ENCODE measurements around the gene FOXK1.

DNA sequence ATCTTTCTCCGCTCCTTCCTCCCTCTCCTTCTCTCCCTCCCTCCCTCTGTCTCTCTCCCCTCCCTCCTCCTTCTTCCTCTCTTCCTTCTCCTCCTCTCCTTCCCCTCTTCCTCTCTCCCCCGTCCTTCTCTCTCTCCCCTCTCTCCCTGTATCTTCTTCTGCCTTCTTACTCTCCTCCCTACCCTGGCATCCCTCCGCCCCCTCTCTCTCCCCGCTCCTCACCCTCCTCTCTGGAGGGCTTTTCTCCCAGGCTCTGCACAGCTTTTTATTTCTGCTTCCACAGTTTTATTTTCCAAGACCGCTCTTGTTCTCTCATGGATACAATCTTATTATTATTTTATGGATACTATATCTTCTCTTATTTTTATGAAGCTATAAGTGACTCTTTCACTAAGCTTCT lies 125.9 kb downstream of the FOXK1 start:
- TF ChIP-seq, protein P1, sequence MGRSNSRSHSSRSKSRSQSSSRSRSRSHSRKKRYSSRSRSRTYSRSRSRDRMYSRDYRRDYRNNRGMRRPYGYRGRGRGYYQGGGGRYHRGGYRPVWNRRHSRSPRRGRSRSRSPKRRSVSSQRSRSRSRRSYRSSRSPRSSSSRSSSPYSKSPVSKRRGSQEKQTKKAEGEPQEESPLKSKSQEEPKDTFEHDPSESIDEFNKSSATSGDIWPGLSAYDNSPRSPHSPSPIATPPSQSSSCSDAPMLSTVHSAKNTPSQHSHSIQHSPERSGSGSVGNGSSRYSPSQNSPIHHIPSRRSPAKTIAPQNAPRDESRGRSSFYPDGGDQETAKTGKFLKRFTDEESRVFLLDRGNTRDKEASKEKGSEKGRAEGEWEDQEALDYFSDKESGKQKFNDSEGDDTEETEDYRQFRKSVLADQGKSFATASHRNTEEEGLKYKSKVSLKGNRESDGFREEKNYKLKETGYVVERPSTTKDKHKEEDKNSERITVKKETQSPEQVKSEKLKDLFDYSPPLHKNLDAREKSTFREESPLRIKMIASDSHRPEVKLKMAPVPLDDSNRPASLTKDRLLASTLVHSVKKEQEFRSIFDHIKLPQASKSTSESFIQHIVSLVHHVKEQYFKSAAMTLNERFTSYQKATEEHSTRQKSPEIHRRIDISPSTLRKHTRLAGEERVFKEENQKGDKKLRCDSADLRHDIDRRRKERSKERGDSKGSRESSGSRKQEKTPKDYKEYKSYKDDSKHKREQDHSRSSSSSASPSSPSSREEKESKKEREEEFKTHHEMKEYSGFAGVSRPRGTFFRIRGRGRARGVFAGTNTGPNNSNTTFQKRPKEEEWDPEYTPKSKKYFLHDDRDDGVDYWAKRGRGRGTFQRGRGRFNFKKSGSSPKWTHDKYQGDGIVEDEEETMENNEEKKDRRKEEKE (IDR thresholded peaks at IDR 0.05; ENCODE audit: borderline replicate concordance in 1 of 2, control insufficient read depth in 1 of 2, low read depth in 2 of 2, low read length in 1 of 2): no peak
- TF ChIP-seq KDM5B (IDR thresholded peaks at IDR 0.05; ENCODE audit: insufficient replicate concordance, low read depth, low read length) (no peak), ZNF311 (CRISPR knock-in tag; IDR thresholded peaks at IDR 0.05) (no peak), RAD21 (CRISPR knock-in tag; conservative IDR thresholded peaks at IDR 0.05 in 1 of 2, IDR thresholded peaks at IDR 0.05 in 1 of 2) (no peak)
- TF ChIP-seq, protein P2, sequence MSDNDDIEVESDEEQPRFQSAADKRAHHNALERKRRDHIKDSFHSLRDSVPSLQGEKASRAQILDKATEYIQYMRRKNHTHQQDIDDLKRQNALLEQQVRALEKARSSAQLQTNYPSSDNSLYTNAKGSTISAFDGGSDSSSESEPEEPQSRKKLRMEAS (CRISPR knock-in tag; IDR thresholded peaks at IDR 0.05): no peak
- TF ChIP-seq, protein P3, sequence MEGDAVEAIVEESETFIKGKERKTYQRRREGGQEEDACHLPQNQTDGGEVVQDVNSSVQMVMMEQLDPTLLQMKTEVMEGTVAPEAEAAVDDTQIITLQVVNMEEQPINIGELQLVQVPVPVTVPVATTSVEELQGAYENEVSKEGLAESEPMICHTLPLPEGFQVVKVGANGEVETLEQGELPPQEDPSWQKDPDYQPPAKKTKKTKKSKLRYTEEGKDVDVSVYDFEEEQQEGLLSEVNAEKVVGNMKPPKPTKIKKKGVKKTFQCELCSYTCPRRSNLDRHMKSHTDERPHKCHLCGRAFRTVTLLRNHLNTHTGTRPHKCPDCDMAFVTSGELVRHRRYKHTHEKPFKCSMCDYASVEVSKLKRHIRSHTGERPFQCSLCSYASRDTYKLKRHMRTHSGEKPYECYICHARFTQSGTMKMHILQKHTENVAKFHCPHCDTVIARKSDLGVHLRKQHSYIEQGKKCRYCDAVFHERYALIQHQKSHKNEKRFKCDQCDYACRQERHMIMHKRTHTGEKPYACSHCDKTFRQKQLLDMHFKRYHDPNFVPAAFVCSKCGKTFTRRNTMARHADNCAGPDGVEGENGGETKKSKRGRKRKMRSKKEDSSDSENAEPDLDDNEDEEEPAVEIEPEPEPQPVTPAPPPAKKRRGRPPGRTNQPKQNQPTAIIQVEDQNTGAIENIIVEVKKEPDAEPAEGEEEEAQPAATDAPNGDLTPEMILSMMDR (IDR thresholded peaks at IDR 0.05 in 2 of 3, conservative IDR thresholded peaks at IDR 0.05 in 1 of 3; ENCODE audit: insufficient read depth in 2 of 3, low read depth in 1 of 3, low read length in 3 of 3): no peak

All from K562 (cell line).